Cerebellar cortex (tissue), 1 donor: ENCODE measurements around the gene ZNF318.

Source experiments
- DNase-seq: peaks from one replicate; pipeline ENCODE4 v3.0.0-alpha.2; 2015; ENCODE audit warnings: low spot score

The ZNF318 gene

DNA sequence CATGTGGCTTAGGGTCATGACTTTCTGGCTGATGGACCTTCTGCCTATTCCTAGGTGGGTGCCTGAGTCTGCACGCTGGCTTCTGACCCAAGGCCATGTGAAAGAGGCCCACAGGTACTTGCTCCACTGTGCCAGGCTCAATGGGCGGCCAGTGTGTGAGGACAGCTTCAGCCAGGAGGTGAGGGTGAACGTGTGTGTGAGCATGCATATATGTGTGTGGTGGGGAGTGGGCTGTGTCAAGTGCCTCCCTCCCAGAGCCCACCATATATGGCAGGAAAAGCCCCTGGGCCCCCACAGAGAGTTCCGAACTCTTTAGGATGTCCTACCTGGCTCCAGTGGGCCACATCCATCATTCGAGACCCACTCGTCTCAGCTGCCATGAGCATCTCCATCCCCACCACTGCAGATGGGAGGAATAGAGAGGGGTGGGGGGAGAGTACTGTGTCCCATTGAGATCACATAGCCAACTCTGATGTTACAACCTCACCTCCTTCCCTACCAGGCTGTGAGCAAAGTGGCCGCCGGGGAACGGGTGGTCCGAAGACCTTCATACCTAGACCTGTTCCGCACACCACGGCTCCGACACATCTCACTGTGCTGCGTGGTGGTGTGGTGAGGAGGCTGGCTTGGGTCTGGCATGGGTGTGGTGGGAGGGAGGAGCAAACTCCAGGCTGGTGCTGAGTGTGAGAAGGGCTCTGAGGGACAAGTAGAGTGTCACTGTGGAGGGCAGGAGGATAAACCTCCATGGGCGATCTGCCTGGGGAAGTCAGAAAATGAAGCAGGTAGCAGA lies 68.2 kb downstream of the ZNF318 start:
- DNase-seq: no peak

DNA sequence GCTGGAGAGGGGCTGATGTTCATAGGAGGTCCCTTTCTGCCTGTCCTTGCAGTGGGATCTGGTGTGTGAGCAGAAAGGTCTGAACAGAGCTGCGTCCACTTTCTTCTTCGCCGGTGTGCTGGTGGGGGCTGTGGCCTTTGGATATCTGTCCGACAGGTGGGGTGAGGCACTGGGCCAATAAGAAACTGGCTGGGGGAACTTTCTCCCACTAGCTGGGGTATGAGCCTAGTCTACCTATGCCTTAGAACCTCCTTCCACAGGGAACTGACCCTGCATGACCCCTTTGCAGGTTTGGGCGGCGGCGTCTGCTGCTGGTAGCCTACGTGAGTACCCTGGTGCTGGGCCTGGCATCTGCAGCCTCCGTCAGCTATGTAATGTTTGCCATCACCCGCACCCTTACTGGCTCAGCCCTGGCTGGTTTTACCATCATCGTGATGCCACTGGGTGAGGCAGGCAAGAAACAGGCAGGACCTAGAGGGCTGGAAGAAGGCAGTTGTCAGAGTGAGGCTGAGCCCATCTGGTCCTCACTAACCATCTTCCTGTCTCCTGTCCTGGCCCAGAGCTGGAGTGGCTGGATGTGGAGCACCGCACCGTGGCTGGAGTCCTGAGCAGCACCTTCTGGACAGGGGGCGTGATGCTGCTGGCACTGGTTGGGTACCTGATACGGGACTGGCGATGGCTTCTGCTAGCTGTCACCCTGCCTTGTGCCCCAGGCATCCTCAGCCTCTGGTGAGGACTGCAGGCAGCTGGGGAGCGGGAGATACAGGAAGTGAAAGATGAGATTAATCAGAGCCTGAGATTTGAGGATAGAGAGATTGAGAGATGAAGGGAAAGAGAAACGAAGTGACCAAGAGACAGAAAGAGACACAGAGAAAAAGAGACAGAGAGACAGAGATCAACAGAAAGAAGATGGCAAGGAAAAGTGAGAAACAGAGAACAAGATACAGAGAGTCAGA lies 69.8 kb downstream of the ZNF318 start:
- DNase-seq: no peak

- no peak for DNase-seq
Measured at GRCh38 chr6:43298565-43299337, 70.7 kb downstream of the ZNF318 start.

GRCh38 chr6:43297644-43298564 lies 71.5 kb downstream of the ZNF318 start, which contains the start of gene SLC22A7:
SLC22A7 (plus strand) TSS chr6:43298260; CDS start chr6:43298359, 99 bp downstream.
- peak; percentile 39 for DNase-seq

GRCh38 chr6:43296780-43297497 lies 72.5 kb downstream of the ZNF318 start:
- DNase-seq: no peak

- DNase-seq: no peak
Measured at GRCh38 chr6:43295456-43295855, 74.0 kb downstream of the ZNF318 start.

- no peak for DNase-seq
Measured at GRCh38 chr6:43294536-43294935, 74.9 kb downstream of the ZNF318 start.

DNA sequence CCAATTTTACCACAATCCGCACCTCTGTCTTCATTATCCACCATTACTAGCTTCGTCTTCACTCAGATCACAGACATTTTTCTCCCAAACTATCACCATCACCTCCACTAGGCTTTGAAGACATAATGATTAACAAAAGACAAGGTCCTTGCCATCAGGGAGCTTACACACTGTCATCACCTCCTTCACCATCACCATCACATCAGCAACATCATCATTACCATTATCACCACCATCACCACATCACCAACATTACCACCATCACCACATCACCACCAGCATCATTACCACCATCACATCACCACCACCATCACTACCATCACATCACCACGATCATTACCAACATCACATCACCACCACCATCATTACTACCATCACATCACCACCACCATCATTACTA lies 75.7 kb downstream of the ZNF318 start:
- DNase-seq: no peak

- no peak for DNase-seq
Measured at GRCh38 chr6:43292763-43293318, 76.6 kb downstream of the ZNF318 start.

- no peak for DNase-seq
Measured at GRCh38 chr6:43292341-43292740, 77.1 kb downstream of the ZNF318 start.

- DNase-seq: no peak
Measured at GRCh38 chr6:43291708-43292107, 77.7 kb downstream of the ZNF318 start.

DNA sequence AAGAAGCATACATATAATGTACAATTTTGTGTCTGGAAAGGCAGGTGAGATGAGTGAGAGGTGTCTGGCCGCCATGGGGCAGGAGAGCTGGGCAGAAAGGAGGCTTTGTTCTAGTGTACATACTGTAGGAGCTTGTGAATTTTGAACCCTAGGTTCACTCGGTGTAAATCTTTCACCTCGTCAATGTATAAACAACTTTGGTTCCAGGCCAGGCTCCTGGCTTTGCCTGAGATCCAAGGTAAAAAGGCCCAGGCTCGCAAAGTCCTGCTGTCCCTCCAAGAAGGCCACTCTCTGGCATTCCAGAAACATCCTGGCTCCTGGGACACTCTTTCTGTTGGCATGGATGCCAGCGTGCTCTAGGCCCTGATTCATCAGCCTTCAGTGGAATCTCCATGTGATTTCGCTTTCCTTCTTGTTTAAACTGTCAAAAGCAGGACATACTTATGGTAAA lies 78.5 kb downstream of the ZNF318 start:
- DNase-seq: no peak

DNA sequence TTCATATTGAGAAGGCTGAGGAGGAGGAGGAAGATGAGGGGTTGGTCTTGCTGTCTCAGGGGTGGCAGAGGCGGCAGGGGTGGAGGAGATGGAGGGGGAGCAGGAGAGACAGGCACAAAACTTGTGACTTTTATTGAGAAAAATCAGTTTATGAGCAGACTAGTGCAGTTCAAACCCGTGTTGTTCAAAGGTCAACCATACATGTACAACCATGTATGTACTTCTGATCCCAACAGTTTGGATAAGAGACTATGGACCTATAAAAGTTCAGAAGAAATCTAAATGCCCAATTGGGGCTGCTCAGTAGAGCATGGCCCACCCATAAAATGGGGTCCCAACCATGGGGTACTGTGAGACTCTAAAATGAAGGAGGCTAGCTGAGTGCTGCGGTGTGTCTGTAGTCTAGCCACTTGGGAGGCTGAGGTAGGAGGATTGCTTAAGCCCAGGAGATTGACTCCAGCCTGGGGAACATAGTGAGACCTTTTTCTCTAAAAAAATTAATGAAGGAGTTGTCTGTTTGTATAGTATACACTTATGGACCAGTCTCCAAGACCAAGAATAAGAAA lies 79.0 kb downstream of the ZNF318 start:
- DNase-seq: no peak

GRCh38 chr6:43287717-43288679 lies 81.4 kb downstream of the ZNF318 start:
- no peak for DNase-seq

- DNase-seq: no peak
Measured at GRCh38 chr6:43286980-43287716, 82.3 kb downstream of the ZNF318 start.

- DNase-seq: no peak
Measured at GRCh38 chr6:43286456-43286979, 82.9 kb downstream of the ZNF318 start.
